ENCODE results near the gene SPACA4. TPM values are rescaled to one million over a fixed set of nuclear protein-coding genes. Genes with fewer than 3 reads are reported as not detected.
A peak's percentile ranks its signal among the peaks of the same experiment; 100 is the strongest.
"Not testable (repeated sequence)": the region's sequence is repeated elsewhere in the genome, so short reads cannot be mapped to it uniquely, and the experiment has no call there.

The SPACA4 gene
- total and polyA plus RNA-seq, 4 experiments from 2014 or later: not detected

DNA sequence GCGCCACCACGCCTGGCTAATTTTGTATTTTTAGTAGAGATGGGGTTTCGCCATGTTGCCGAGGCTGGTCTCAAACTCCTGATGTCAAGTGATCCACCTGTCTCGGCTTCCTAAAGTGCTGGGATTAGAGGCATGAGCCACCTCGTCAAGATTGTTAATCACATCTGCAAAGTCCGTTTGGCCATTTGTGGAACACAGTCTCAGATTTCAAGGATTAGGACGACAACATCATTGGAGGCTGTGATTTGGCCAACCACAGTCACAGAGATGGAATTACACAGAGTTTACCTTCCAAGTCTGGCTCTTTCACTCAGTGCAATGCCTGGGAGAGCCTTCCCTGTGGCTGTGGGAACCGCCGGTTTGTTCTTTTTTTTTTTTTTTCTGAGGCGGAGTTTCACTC is 36.7 kb upstream of the SPACA4 start:
- Histone ChIP-seq H3K27ac (ENCODE audit: low read depth, low read length) (no peak overlapping the region), H3K4me3 (ENCODE audit: low read length in 2 of 2) (no peak overlapping the region), H3K4me1 (ENCODE audit: insufficient read depth, low read length) (peaks cover 5% of the 10 kb centered on the region), H3K27me3 (ENCODE audit: insufficient read depth, low read length) (no peaks in the 10 kb centered on the region), H3K36me3 (ENCODE audit: insufficient read depth, low read length) (no peaks in the 10 kb centered on the region), H3K9me3 (ENCODE audit: control insufficient read depth in 1 of 2, low read length in 2 of 2) (no peaks in the 10 kb centered on the region)
- Mint-ChIP-seq H3K9me3 (no peaks in the 10 kb centered on the region), H3K4me1 (peaks cover 0 to 4% (median 0%) of the 10 kb centered on the region in 4 donors), H3K27me3 (peaks cover 0 to 1% of the 10 kb centered on the region in 2 donors), H3K27ac (no peak overlapping the region), H3K4me3 (no peak overlapping the region), H3K36me3 (no peaks in the 10 kb centered on the region)
- intact Hi-C loops (cut with micrococcal nuclease): no loop called here
- ChIA-PET CTCF (ENCODE audit: partially characterized antibody) (no interaction called here), POLR2A (ENCODE audit: partially characterized antibody) (no interaction called here)
- DNase-seq: no peak

DNA sequence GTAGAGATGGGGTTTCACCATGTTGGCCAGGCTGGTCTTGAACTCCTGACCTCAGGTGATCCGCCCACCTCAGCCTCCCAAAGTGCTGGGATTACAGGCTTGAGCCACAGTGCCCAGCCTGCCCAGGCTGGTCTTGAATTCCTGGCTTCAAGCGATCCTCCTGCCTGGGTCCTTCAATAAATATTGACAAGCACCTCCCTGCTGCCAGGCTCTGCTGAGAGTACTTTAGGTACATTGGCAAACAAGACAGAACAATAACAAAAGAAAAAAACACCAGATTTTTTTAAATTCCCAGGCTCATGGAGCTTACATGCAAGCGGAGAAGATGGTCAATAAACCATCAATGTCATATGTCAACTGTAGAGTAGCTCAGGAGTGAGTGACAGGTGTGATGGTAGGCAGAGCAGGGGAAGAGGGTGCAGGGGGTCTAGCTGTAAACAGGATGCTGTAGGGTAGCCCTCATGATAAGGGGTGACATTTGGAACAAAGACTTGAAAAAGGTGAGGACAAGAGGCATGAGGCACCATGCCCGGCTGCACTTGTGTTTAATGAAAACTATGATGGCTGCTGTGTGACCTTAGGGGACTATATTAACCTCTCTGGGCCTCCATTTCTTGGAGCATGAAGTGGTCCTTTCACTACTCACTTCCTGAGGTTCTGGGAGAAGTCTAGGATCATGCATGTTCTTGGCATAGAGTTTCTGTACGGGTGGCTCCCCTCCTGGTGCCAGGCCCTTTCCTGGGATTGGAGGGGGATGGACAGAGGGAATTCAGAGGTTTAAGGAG is 35.0 kb upstream of the SPACA4 start:
- H3K27ac Mint-ChIP-seq: peak overlapping the region in 3 of 7 donors; percentile 42 to 77 (median 50)
- ChIA-PET CTCF (ENCODE audit: partially characterized antibody) (interaction anchor here (1.1 kb wide), 1 partner anchor 17 kb away, joined by 3 read pairs; no protein-coding TSS in a partner anchor), POLR2A (ENCODE audit: partially characterized antibody) (no interaction called here)
- no peaks in the 10 kb centered on the region for H3K9me3 Mint-ChIP-seq
- no peaks in the 10 kb centered on the region for H3K27me3 ChIP-seq (ENCODE audit: insufficient read depth, low read length)
- peaks cover 5% of the 10 kb centered on the region for H3K4me1 ChIP-seq (ENCODE audit: insufficient read depth, low read length)
- peaks cover 0 to 4% (median 0%) of the 10 kb centered on the region in 4 donors for H3K4me1 Mint-ChIP-seq
- no peak overlapping the region for H3K27ac ChIP-seq (ENCODE audit: low read depth, low read length)
- no peak for DNase-seq
- peaks cover 0 to 1% of the 10 kb centered on the region in 2 donors for H3K27me3 Mint-ChIP-seq
- no peaks in the 10 kb centered on the region for H3K36me3 ChIP-seq (ENCODE audit: insufficient read depth, low read length)
- intact Hi-C loops (cut with micrococcal nuclease): no loop called here
- H3K4me3 ChIP-seq (ENCODE audit: low read length in 2 of 2): no peak overlapping the region
- H3K4me3 Mint-ChIP-seq: no peak overlapping the region
- H3K9me3 ChIP-seq (ENCODE audit: control insufficient read depth in 1 of 2, low read length in 2 of 2): no peaks in the 10 kb centered on the region
- H3K36me3 Mint-ChIP-seq: no peaks in the 10 kb centered on the region

DNA sequence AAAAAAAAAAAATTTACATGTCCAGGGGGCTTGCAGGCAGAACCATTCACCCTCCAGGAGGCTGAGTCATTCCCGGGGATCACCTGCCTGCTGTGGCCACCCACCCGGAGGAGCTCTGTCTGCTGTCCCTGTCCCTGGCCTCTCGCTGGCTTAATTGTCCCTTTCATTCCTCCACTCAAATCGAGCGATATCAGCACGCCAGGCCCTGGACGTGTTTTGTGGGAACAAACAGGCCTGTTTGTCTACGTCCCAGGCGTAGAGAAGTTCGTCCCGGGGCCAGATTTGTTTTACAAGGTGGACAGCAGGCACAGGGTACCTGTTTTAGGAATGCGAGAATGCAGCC is 33.4 kb upstream of the SPACA4 start:
- no peak for DNase-seq
- Mint-ChIP-seq H3K27me3 (peaks cover 0 to 1% of the 10 kb centered on the region in 2 donors), H3K4me3 (no peak overlapping the region), H3K27ac (no peak overlapping the region), H3K9me3 (no peaks in the 10 kb centered on the region), H3K36me3 (no peaks in the 10 kb centered on the region), H3K4me1 (peaks cover 0 to 4% (median 0%) of the 10 kb centered on the region in 4 donors)
- Histone ChIP-seq H3K4me3 (ENCODE audit: low read length in 2 of 2) (no peak overlapping the region), H3K36me3 (ENCODE audit: insufficient read depth, low read length) (no peaks in the 10 kb centered on the region), H3K27me3 (ENCODE audit: insufficient read depth, low read length) (no peaks in the 10 kb centered on the region), H3K27ac (ENCODE audit: low read depth, low read length) (no peak overlapping the region), H3K9me3 (ENCODE audit: control insufficient read depth in 1 of 2, low read length in 2 of 2) (no peaks in the 10 kb centered on the region), H3K4me1 (ENCODE audit: insufficient read depth, low read length) (peaks cover 5% of the 10 kb centered on the region)
- intact Hi-C loops (cut with micrococcal nuclease): no loop called here
- CTCF ChIA-PET (ENCODE audit: partially characterized antibody): interaction anchor here (1.3 kb wide), 1 partner anchor 67 kb away, joined by 3 read pairs; no protein-coding TSS in a partner anchor
- POLR2A ChIA-PET (ENCODE audit: partially characterized antibody): no interaction called here

DNA sequence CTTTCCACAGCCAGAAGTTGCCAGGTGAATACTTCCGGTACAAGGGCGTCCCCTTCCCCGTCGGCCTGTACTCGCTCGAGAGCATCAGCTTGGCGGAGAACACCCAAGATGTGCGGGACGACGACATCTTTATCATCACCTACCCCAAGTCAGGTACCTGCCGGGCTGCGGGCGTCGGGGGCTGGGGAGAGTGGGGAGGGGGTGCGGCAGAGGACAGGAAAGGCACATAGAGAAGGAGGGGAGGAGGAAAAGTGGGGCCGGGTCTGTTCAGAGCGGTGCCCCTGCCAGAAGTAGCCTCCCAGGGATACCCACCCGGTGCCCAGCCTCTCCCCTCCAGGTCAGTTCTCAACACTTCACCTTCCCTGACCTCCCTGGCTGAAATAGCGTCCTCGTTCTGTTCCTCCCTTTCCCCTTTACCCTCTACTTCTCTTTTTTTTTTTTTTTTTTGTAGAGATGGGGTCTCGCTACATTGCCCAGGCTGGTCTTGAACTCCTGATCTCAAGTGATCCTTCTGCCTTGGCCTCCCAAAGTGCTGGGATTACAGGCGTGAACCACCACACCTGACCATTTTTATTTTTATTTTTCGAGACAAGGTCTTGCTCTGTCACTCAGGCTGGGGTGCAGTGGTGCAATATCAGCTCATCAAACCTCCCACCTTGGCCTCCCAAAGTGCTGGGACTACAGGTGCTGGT is 30.5 kb upstream of the SPACA4 start:
- Mint-ChIP-seq H3K27ac (no peak overlapping the region), H3K9me3 (no peaks in the 10 kb centered on the region), H3K4me1 (peaks cover 0 to 4% (median 0%) of the 10 kb centered on the region in 4 donors), H3K27me3 (no peaks in the 10 kb centered on the region), H3K36me3 (no peaks in the 10 kb centered on the region), H3K4me3 (no peak overlapping the region)
- DNase-seq: no peak
- Histone ChIP-seq H3K4me3 (ENCODE audit: low read length in 2 of 2) (no peak overlapping the region), H3K36me3 (ENCODE audit: insufficient read depth, low read length) (no peaks in the 10 kb centered on the region), H3K27me3 (ENCODE audit: insufficient read depth, low read length) (no peaks in the 10 kb centered on the region), H3K27ac (ENCODE audit: low read depth, low read length) (no peak overlapping the region), H3K9me3 (ENCODE audit: control insufficient read depth in 1 of 2, low read length in 2 of 2) (no peaks in the 10 kb centered on the region), H3K4me1 (ENCODE audit: insufficient read depth, low read length) (peaks cover 5% of the 10 kb centered on the region)
- CTCF ChIA-PET (ENCODE audit: partially characterized antibody): no interaction called here
- intact Hi-C loops (cut with micrococcal nuclease): no loop called here
- POLR2A ChIA-PET (ENCODE audit: partially characterized antibody): no interaction called here

DNA sequence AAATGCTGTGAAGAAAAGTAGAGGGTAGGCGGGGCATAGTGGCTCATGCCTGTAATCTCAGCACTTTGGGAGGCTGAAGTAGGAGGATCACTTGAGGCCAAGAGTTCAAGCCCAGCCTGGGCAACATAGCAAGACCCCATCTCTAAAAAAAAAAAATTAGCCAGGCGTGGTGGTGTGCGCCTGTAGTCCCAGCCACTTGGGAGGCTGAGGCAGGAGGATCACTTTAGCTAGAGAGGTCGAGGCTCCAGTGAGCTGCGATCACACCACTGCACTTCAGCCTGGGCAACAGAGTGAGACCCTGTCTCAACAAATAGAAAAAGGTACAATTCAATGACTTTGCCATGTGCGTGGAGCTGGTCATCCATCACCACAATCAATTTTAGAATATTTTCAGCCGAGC is 28.6 kb upstream of the SPACA4 start:
- H3K4me3 Mint-ChIP-seq; DNase-seq; H3K9me3 ChIP-seq (ENCODE audit: control insufficient read depth in 1 of 2, low read length in 2 of 2); H3K36me3 ChIP-seq (ENCODE audit: insufficient read depth, low read length); H3K27me3 Mint-ChIP-seq; intact Hi-C loops (cut with micrococcal nuclease); H3K36me3 Mint-ChIP-seq; H3K27ac ChIP-seq (ENCODE audit: low read depth, low read length); H3K4me1 Mint-ChIP-seq; H3K27ac Mint-ChIP-seq; POLR2A ChIA-PET (ENCODE audit: partially characterized antibody); H3K4me3 ChIP-seq (ENCODE audit: low read length in 2 of 2); H3K27me3 ChIP-seq (ENCODE audit: insufficient read depth, low read length); H3K4me1 ChIP-seq (ENCODE audit: insufficient read depth, low read length); H3K9me3 Mint-ChIP-seq: not testable (repeated sequence)
- CTCF ChIA-PET (ENCODE audit: partially characterized antibody): interaction anchor here (0.6 to 3.6 kb wide), 2 partner anchors 11 to 72 kb away, joined by 4 to 14 read pairs; no protein-coding TSS in a partner anchor

DNA sequence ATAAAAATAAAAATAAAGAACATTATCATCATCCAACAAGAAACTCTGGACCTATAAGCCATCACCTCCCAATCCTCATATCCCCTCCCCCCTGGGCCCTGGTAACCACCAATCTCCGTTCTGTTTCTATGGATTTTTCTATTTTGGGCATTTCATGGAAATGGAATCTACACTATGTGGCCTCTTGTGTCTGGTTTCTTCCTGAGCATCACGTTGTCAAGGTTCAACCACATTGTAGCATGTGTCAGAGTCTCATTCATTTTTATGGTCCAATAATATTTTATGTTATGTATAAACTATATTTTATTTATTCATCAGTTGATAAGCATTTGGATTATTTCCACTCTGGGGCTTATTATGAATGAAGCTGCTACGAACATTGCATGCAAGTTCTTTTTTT is 27.7 kb upstream of the SPACA4 start:
- H3K27me3 ChIP-seq (ENCODE audit: insufficient read depth, low read length): no peaks in the 10 kb centered on the region
- Mint-ChIP-seq H3K9me3 (no peaks in the 10 kb centered on the region), H3K27me3 (no peaks in the 10 kb centered on the region), H3K27ac (no peak overlapping the region), H3K4me1 (peaks cover 0 to 2% (median 0%) of the 10 kb centered on the region in 4 donors), H3K4me3 (no peak overlapping the region), H3K36me3 (no peaks in the 10 kb centered on the region)
- no peaks in the 10 kb centered on the region for H3K9me3 ChIP-seq (ENCODE audit: control insufficient read depth in 1 of 2, low read length in 2 of 2)
- ChIA-PET POLR2A (ENCODE audit: partially characterized antibody) (no interaction called here), CTCF (ENCODE audit: partially characterized antibody) (interaction anchor here (0.6 to 13.1 kb wide), 4 partner anchors 10 to 195 kb away, joined by 3 to 203 read pairs (median 8); no protein-coding TSS in a partner anchor)
- no peak for DNase-seq
- H3K36me3 ChIP-seq (ENCODE audit: insufficient read depth, low read length): no peaks in the 10 kb centered on the region
- H3K4me3 ChIP-seq (ENCODE audit: low read length in 2 of 2): no peak overlapping the region
- H3K4me1 ChIP-seq (ENCODE audit: insufficient read depth, low read length): peaks cover 5% of the 10 kb centered on the region
- no peak overlapping the region for H3K27ac ChIP-seq (ENCODE audit: low read depth, low read length)
- intact Hi-C loops (cut with micrococcal nuclease): no loop called here

DNA sequence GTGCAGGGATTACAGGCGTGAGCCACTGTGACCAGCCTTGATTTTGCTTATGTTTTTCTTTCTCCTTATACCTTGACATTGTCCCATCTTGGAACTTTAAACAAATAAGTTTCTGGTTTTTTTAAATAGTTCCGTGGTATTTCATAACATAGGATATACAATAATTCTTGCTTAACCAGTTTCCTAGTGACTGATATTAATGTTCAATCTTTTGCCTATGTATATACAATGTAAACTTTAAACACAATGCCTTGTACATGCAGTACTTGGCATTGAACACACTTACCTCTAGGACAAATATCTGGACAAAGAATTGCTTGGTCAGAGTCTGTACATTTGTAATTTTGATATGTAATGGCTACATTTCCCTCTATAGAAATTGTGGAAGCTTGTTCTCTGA is 24.4 kb upstream of the SPACA4 start:
- CTCF ChIA-PET (ENCODE audit: partially characterized antibody): interaction anchor here (0.6 to 13.1 kb wide), 5 partner anchors 75 to 305 kb away, joined by 3 to 203 read pairs (median 5); partner anchors contain the start of gene KDELR1
- H3K27ac Mint-ChIP-seq: no peak overlapping the region
- H3K4me3 Mint-ChIP-seq: no peak overlapping the region
- H3K27me3 Mint-ChIP-seq: no peaks in the 10 kb centered on the region
- peaks cover 0 to 4% of the 10 kb centered on the region in 2 donors for H3K36me3 Mint-ChIP-seq
- no peaks in the 10 kb centered on the region for H3K9me3 ChIP-seq (ENCODE audit: control insufficient read depth in 1 of 2, low read length in 2 of 2)
- no peaks in the 10 kb centered on the region for H3K36me3 ChIP-seq (ENCODE audit: insufficient read depth, low read length)
- peaks cover 3% of the 10 kb centered on the region for H3K4me1 ChIP-seq (ENCODE audit: insufficient read depth, low read length)
- peaks cover 4 to 6% (median 5%) of the 10 kb centered on the region in 4 donors for H3K4me1 Mint-ChIP-seq
- POLR2A ChIA-PET (ENCODE audit: partially characterized antibody): no interaction called here
- no peak for DNase-seq
- intact Hi-C loops (cut with micrococcal nuclease): no loop called here
- no peak overlapping the region for H3K27ac ChIP-seq (ENCODE audit: low read depth, low read length)
- no peak overlapping the region for H3K4me3 ChIP-seq (ENCODE audit: low read length in 2 of 2)
- H3K9me3 Mint-ChIP-seq: no peaks in the 10 kb centered on the region
- no peaks in the 10 kb centered on the region for H3K27me3 ChIP-seq (ENCODE audit: insufficient read depth, low read length)

Measured in CD4-positive, alpha-beta memory T cell (primary cell).